NCI-H1048 (cell line): ENCODE measurements around the gene ZNF804B.

ENCODE experiments used
- DNase-seq: peaks from one replicate; lab custom pipeline; 2025; lab: John Stamatoyannopoulos, UW

The ZNF804B gene

DNA sequence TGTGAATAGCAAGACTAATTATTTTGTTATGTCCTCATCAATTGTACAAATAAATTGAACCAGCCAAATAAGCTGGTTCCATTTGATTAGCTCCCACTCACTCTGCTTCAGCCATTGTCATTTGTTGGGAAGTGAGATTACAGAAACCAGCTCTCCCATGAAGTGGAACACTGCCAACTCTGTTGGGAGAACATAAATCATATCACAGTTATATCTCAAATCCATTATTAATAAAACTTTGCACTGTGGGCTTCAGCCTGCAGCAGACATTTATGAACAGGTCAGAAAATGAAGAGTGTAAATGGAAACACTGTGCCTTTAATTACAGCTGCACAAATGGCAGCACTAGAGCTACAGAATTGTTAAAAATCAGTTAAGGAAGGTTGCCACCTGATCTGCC lies 82.7 kb downstream of the ZNF804B start:
- DNase-seq = no peak

DNA sequence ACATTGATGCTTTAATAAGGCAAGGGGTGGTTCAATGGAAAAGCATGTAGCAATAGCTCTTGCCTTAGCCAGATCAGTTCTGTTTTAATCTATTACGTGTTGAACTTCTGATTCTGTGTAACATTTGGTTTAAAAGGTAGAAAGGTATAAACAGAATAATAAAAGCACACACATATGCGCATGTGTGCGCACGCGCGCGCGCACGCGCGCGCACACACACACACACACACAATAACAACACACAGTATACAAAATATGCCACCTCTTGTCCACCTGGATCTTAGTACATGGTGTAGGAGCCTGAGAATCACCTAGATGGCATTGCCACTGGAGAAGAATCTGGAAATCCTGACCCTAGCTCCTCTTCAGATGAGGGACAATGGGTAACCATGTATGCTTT lies 85.6 kb downstream of the ZNF804B start:
- DNase-seq = no peak

DNA sequence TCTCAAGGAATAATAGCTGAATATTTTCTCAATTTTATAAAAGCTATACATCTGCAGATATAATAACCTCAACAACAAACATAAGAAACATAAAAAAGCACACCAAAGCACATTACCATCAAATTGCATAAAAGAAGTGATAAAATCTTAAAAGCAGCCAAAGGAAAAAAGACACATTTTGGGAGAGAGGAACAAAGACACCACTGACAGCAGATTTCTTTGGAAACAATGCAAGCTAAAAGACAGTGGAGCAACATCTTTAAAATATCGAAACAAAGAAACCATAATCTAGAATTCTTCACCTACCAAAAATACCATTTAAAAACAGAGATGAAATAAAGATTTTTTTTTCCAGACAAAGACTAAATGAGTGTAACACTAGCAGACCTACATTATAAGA lies 91.7 kb downstream of the ZNF804B start:
- DNase-seq = no peak

- DNase-seq = no peak
Measured at GRCh38 chr7:88859288-88859687, 99.8 kb downstream of the ZNF804B start.

DNA sequence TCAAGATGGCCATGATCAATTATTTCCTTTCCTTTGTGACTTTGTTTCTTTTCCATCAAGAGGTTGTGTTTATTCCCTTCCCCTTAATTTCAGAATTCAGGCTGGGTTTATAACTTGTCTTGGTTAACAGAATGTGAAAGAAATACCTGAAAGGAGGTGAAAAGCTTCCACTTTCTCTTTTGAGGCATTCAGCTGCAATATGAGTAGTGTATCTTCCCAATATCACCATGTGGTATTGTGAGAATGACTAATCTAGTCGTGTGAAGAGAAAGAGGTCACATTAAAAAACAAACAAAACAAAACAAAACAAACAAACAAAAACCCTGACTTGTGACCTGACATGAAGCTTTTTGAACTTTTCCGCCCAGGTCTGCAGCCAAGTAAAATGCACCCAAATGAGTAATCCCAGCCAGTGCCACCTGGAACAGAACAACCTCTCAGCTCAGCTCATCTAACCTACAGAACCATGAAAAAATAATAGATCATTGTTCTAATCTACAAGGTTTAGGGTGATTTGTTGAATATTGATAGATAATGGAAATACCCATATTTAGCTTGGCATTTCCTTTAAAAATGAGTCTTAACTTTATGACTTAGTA lies 106.9 kb downstream of the ZNF804B start:
- DNase-seq = no peak

DNA sequence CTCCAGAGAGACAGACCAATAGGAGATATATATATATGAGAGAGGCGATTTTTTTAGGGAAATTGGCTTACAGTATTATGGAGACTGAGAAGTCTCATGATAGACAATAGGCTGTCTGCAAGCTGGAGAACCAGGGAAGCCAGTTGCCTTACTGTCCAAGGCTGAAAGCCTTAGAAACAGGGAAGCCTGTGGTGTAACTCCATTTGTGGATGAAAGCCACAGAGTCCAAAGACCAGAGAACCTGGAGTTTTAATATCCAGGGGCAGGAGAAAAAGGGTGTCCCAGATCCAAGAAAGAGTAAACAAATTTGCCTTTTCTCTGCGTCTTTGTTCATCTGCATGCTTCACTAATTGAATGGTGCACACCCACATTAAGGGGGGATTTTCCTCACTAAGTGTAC lies 107.7 kb downstream of the ZNF804B start:
- no peak for DNase-seq

- DNase-seq = no peak
Measured at GRCh38 chr7:88868456-88868855, 109.0 kb downstream of the ZNF804B start.

DNA sequence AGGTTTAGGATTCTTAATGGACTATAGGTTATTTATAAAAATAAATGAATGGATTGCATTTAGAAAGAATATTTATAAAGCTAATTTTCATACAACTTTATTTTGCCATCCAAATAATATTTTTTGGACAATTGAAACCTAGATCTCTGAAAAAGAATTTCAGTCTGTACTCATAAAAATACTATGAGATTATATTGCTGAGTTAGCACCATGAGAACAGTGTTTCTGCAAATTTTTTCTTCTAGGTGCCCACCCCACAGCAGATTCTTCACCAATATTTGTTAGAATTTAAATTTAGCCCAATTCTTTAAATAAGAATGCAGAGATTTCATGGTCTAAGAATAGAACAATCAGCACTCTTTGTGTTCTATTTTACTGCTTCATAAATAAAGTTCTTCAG lies 121.6 kb downstream of the ZNF804B start:
- no peak for DNase-seq

- no peak for DNase-seq
Measured at GRCh38 chr7:88885131-88885530, 125.6 kb downstream of the ZNF804B start.

DNA sequence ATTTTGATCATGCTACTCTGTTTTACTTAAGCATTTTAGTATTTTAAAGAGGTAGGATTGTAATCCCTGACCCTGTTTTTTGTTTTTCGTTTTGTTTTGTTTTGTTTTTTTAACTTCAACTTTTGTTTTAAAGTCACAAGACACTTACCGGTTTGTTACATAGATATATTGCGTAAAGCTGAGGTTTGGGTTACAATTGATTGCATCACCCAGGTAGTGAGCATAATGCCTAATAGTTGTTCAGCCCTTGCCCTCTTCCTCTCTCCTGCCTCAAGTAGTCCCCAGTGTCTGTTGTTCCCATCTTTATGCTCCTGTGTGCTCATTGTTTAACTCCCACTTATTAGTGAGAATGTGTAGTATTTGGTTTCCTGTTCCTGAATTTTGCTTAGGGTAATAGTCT lies 129.2 kb downstream of the ZNF804B start:
- no peak for DNase-seq

- DNase-seq = no peak
Measured at GRCh38 chr7:88910516-88910915, 151.0 kb downstream of the ZNF804B start.

GRCh38 chr7:88912852-88913251 lies 153.4 kb downstream of the ZNF804B start:
- DNase-seq = no peak

GRCh38 chr7:88915615-88916014 lies 156.1 kb downstream of the ZNF804B start:
- DNase-seq = no peak

DNA sequence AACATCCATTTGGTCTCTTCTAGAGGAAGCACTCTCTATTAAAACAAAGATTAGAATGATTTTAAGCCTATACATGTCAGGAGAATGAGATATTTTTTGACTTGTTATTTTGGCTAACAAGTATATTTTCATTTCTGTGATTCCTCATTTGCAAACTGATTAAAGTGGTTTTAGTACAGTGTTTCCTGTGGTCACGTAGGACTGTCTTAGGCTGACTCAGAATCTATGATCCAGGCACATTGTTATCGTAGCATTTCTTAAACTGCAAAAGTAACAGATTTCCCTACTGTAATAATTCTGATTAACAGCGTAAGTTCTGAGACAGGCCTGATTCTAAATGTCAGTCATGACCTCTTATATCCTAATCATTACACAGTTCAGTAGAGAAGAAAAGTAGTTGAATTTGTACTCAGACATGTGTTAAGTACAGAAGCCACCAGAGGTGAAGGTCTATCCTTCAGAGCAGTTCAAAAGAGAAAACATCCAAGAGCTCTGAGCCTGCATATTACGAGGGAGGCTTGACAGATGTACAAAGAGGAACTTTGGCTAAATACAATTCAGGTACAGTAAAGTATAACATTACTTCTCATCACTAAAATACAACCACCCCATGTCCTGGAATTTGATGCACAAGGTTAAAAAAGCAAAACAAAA lies 160.1 kb downstream of the ZNF804B start:
- DNase-seq = no peak

DNA sequence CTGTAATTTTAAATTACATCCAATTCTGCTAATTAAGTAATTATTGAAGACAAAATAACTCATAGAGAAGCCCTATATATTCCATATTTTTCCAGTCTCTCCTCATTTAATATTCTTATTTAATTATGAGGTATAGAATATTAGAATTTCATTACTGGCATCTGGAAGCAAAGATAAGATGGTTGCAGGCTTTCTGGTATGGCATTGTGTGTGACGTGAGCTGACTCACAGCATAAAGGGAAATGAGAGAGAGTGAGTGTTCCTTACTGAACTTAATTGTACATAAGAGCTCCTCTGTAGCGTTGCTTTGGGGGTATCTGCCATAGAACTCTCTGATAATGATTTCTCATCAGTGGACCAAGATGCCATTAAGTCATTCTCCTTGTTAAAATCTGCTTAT lies 163.4 kb downstream of the ZNF804B start:
- no peak for DNase-seq

- DNase-seq = no peak
Measured at GRCh38 chr7:88928276-88928675, 168.8 kb downstream of the ZNF804B start.

DNA sequence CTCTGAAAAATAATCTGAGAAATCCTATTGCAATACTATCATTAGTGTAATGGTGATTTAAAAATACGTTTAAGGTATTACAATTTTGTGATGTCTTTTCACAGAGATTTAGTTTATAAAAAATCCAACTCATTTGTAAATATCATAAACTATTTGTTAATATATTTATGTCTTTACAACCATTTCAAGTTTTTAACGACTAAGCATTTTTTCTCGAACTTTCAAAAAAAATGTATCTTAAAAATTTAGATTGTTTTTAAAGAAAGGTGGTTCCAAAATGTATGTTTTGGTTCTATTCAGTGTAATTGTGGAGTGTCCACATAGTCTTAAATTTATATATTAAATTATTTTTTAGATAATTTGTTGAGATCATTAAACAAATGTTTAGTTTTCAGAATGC lies 170.2 kb downstream of the ZNF804B start:
- DNase-seq = no peak

DNA sequence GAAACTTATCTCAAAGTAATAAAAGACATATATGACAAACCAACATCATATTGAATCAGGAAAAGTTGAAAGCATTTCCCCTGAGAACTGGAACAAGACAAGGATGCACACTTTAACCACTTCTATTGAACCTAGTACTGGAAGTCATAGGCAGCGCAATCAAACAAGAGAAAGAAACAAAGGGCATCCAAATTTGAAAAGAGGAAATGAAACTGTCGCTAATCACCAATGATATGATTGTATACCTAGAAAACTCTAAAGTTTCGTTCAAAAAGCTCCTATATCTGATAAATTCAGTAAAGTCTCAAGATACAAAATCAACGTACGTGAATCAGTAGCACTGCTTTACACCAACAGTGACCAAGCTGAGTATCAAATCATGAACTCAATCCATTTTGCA lies 173.8 kb downstream of the ZNF804B start:
- DNase-seq = no peak

DNA sequence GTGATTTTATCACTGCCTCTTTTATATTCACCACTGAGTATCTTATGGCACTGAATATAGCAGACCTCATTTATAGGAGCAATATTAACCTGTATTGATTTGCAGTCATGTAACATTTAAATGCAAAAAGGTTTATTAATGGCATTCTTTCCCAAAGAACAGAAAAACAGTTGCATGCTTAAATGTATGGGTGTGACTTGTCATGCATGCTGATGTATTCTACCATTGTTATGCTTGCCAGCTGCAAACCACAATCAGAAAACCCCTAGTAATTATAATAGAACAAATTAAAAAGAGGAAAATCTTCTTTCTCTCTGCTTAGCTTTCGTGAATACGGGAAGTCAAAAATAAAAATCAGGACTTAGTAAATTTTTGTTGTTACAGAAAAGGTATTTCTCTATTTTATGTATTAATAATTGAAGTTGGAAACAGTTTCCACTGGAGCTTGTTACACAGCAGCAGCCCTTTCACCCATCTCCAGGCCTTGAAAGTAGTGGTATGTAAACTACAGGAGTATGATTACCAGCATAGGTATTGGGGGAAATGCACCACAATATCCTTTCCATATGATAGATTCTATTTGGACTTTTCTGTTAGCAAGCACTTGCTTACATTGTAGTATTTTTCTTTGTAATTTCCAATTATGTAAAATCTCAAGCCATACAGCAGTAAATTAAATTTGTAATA lies 183.5 kb downstream of the ZNF804B start:
- DNase-seq = no peak

- DNase-seq = no peak
Measured at GRCh38 chr7:88951826-88952225, 192.3 kb downstream of the ZNF804B start.

- no peak for DNase-seq
Measured at GRCh38 chr7:88964418-88964817, 204.9 kb downstream of the ZNF804B start.

GRCh38 chr7:88965371-88965770 lies 205.9 kb downstream of the ZNF804B start:
- no peak for DNase-seq

DNA sequence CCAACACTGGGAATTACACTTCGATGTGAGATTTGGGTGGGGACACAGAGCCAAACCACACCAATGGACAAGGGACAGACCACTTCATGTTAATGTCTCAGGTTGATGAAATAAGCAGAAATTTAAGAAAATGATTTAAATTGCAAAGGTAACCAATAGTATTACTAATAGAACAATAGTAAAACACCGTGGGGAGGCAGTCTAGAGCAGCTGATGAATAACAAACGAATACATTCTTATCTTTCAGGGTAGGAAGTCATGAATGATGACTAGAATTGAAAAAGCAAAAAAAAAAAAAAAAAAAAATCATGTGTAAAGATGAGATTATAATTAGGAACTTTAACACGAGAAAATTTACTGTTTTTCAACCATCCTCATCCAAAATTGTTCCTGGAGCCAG lies 207.9 kb downstream of the ZNF804B start:
- no peak for DNase-seq

GRCh38 chr7:88969167-88969566 lies 209.7 kb downstream of the ZNF804B start:
- DNase-seq = no peak
